Hematopoietic multipotent progenitor cell treated with erythropoietin and hydrocortisone succinate and interleukin-3 and kit ligand, for 6 days (in vitro differentiated cells): ENCODE data around the gene PRODH.
"Not testable (repeated sequence)": the region's sequence is repeated elsewhere in the genome, so short reads cannot be mapped to it uniquely, and the experiment has no call there.

Experiments
- DNase-seq: peaks from one replicate; pipeline ENCODE4 v3.0.0-alpha.2; 2015

The PRODH gene, protein sequence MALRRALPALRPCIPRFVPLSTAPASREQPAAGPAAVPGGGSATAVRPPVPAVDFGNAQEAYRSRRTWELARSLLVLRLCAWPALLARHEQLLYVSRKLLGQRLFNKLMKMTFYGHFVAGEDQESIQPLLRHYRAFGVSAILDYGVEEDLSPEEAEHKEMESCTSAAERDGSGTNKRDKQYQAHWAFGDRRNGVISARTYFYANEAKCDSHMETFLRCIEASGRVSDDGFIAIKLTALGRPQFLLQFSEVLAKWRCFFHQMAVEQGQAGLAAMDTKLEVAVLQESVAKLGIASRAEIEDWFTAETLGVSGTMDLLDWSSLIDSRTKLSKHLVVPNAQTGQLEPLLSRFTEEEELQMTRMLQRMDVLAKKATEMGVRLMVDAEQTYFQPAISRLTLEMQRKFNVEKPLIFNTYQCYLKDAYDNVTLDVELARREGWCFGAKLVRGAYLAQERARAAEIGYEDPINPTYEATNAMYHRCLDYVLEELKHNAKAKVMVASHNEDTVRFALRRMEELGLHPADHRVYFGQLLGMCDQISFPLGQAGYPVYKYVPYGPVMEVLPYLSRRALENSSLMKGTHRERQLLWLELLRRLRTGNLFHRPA

DNA sequence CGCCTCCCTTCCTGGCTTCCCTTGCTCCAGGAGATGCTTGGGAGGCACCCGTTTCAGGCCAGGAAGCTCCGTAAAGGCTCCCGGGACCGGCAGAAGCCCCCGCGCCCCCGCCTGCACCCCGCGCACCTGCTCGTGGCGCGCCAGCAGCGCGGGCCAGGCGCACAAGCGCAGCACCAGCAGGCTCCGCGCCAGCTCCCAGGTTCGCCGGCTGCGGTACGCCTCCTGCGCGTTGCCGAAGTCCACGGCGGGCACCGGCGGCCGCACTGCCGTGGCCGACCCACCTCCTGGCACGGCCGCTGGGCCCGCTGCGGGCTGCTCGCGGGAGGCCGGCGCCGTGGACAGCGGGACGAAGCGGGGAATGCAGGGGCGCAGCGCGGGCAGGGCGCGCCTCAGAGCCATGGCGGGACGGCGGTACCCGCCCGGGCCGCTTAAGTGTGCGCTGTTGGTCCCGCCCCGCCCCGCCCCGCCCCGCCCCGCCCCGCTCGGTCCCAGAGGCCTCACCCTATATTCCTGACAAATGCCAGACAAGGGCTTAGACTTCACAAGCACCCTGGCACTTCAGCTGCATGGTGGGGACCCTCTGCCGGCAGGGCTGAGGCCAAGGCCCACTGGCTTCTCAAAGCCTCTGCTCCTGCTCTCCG is at the start of gene PRODH:
TSS of gene PRODH (minus strand) at position 405 of the 641 bp plus-strand sequence. CDS start at position 399, 6 bp downstream.
- no peak for DNase-seq

DNA sequence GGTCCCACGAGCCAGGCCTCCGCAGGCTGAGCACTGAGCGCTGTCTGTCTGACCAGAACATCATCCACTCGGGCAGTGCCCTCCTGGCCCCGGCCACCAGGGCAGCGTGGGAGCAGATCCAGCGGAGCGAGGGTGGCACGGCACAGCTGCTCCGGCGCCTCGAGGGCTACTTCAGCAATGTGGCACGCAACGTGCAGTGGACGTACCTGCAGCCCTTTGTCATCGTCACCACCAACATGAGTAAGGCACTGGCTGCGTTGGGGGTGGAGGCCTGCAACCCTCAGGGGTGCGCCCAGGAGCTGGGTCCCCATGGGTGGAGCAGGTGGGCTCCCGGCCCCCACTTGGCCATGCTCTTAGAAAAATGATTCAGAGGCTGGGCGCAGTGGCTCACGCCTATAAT is 49.7 kb upstream of the PRODH start:
- no peak for DNase-seq

DNA sequence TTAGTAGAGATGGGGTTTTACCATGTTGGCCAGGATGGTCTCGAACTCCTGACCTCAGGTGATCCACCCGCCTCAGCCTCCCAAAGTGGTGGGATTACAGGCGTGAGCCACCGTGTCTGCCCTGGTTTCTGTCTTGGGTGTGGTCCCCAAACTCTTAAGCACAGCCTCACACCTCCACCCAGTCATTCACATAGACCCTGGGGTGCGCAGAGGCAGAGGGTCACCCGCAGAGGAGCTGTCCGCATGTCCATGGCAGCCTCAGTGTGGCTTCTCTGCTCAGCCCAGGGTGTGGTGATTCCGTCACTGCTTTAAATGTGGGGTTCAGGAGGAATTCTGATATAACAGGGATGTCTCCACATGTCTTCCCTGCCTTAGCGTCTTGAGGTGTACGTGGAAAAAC is 48.5 kb upstream of the PRODH start:
- DNase-seq, result no peak

DNA sequence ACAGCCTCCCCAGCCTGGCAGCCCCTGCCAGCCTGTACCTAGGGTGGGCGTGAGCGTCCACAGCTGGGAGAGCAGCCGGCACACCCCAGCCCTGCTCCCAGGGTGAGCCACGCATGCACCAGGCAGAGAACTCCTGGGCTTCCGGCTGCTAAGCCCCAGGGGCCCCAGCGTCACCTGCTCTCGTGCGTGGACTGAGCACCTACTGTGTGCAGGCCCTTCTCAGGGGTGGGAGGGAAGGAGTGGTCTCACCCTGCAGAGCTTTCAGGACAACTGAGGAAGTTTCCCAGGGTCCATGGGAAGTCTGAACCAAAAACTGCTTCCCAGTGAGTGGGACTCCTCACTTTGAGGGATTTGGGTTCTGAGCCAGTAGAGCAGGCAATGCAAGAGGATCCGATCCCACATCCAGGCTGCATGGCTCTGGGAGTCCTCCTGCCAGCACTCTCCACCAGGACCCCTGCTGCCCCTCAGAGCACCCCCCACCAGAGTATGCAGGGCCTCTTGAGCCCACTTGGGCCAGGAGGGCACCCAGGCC is 47.1 kb upstream of the PRODH start:
- DNase-seq, result no peak

DNA sequence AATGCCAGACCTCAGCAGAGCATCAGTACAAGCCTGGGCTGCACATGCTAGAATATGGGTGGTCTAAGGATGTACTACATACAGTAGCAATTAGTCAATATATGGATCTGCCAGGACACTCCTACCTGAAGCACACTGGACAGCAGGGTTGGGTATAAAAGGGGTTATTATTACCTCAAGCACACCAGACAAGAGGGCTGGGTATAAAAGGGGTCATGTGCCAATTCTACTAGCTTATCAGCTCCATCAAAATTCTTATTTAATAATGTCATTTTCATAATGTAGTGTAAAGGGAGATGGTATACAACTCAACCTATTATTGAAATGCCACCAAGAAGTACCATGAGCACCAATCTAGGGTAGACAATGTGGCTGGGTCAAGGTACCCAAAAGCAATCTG is 44.7 kb upstream of the PRODH start:
- no peak for DNase-seq

DNA sequence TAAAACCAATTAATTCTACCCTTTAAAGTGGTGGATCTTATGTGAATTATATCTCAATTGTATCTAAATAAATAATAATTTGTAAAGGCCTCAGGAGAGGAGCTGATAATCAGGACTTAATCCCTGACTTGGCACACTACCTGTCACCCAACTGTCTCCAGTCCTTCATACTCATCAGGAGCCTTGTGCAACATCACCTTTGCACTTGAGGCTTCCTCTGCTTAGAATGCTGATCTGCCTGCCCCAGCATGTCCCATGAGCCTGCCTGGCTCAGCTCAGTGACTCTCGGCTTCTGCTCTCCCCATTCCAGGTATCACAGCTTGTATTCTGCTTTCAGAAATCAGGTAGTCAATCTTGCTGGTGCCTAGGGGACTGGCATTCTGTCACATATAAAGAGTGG is 43.9 kb upstream of the PRODH start:
- DNase-seq, result no peak

DNA sequence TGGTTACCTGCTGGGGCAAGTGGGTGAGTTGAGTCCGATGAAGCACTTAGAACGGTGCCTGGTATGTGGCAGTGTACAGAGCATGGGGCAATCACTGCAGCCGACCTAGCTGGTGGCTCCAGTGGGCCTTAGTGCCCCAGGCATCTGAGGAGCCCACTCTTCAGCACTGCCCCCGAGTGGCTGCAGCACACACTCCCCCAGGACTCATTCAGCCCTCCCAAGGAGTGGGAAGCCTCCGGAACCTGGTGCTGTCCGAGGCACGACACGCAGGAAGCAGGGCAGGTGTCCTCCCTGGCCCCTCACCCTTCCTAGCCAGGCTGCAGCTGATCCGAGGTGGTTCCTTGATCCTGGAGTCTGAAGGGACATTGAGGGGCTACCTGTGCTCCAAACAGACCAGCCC is 42.4 kb upstream of the PRODH start:
- no peak for DNase-seq

DNA sequence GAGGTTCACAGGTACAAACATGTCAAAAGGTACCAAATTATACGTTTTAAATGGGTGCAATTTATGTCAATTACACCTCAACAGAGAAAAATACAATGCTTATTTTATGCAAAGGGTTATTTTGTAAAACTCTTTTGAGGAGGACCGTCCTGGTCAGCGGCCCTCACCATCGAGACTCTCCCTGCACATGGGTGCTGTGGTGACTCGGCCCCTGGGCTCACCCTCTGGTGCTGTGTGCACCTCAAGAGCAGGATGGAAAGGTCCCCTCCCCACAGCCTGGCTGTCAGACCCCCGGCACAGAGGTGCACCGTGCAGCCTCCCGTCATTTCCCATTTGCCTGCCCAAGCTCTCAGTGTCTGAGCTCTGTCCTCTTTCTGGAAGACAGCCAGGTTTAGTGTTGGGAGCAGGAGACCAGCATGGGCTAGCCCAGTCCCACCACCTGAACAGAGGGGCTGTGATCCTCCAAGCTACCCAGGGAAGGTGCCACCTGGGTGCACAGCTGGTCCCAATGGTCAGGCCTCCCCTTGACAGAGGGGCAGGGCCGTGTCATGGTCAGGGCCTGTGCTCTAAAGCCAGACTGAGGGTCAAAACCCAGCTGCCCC is 41.8 kb upstream of the PRODH start:
- DNase-seq, result no peak

DNA sequence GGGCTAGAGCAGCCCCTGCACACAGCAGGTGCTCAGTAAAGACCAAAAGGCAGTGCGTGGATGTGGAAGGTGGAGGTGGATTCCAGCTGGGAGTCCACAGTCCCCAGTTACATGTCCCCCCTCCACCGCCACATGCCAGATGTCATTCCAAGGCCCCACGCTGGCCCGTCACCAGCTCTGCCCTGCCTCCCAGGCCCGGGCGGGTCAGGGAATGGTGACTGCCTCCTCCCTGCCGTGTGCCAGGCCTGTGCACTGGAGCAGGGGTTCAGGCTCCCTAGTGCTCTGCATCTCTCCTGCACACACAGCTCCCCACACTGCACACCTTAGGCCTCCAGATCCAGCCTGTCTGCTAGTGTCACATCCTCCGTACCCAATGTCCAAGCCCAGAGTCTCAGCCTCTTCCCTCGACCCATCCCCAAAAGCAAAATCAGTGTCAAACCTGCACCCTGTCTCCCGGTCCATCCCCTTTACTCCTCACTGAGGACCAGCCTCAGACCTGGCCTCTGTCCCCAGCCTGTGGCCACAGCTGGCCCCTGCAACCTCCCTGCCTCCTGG is 40.2 kb upstream of the PRODH start:
- no peak for DNase-seq

DNA sequence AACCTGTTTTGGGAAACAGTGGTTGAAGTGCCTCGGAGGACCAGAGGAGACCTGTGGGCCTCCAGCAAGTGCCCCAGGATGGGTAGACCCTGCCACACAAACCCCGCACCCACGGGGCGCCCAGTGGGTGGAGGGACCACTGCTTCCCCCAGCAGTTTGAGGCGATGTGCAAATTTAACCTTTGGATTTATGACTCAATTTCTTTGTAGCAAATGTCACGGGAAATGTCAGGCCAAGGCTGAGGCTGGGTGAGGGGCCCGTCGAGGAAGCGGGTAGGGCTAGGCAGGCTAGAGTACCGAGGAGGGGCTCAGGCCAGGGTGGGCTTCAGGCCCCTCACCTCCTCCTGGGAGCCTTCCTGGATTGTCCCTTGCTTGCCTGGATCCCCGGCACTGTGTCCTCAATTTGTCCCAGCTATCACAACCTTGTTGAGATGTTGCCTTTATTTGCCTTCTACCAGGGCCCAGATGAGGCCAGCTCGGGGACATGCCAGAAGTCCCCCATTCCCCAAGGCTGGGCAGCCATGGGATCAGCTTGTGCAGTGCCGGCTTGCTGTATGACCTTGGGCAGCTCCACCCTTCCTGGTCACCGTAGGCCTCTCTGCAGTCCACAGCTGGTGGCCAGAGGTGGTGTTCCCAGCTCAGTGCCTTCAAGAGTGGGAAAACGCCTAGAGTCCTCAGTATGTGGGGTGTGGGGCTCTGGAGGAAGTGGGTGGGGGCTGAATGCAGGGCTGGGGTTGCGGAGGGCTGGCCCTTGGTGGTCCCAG is 39.5 kb upstream of the PRODH start:
- DNase-seq, result no peak

DNA sequence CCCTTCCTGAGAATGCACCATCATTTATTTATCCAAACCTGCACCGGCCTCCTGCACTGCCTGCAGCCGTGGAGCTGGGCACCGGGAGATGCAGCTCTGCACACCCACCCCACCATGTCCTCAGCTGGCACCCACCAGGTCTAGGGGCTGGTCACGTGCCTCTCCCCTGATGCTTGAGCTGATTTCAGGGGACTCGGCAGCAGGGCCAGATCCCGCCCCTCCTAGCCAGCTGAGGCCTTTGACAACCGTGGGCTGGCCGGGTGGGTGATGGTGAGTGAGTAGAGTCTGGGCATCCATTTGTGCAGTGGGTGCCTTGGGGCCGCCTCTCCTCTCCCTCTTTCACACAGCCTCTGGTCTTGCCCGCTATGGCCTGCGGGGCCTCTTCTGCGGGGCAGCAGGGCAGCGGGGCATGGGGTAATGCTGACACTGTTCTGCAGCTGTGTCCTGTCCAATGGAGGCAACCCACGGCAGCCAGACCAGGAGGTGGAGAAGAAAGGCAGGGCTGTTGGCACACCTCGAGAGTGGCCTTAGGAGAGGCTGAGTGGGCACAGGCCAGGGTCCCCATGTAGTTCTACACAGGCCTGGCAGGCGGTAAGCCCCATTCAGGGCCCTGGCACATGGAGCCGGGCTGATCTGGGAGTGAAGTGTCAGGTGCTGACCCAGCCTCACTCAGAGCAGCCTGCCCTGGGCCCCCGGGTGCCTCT is 38.5 kb upstream of the PRODH start:
- no peak for DNase-seq

DNA sequence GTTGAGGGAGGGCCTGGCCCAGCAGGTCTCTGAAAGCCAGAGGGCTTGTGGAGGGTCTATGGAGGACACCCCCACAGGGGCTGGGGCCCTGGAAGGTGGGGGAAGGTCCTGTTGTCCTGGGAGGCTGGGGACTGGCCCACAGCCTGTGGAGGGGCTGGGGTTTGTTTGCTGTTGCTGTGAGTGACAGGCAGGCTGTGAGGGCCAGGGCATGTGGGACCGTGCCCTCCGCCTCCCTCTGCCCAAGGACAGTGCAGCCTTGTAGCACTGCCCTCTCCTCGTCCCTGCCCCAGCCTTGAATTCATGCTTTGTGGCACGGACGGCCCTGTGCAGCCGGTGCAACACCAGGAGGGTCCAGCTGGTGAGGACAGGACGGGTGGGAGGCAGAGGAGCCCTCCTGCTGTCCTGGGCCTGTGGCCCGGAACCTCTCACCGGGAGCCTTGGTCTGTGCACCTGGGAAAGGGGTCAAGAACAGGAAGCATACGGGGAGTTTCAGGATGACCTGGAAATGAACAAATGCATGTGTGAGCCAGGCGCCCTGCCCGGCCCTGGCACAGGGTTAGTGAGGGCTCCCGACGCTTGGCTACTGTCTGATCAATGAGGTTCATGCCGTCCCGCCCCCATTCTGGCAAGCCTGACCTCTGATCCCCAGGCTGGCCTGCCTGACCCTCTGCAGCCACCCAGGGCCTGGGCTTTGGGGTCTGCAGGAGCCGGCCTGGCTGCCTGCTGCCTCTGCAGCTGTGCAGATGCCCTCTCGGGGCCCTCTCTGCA is 37.4 kb upstream of the PRODH start:
- no peak for DNase-seq

DNA sequence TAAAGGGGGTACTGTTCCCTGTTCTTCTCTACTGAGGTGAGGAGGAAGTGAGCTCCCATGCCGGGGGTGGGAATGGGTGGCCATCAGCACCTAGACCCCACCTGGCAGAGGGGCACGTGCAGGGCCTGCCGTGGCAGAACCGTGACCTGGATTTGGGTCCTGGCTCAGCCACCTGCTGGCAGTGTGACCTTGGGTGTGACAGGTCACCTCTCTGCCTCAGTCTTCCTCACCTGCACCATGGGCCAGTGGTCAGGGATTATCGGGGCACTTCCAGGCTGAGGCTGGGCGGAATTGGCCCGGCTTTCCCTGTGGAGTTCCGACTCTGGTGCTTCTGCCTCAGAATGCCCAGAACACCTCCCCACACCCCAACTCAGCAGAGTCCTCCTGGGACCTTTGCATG is 36.5 kb upstream of the PRODH start:
- not testable (repeated sequence) for DNase-seq

DNA sequence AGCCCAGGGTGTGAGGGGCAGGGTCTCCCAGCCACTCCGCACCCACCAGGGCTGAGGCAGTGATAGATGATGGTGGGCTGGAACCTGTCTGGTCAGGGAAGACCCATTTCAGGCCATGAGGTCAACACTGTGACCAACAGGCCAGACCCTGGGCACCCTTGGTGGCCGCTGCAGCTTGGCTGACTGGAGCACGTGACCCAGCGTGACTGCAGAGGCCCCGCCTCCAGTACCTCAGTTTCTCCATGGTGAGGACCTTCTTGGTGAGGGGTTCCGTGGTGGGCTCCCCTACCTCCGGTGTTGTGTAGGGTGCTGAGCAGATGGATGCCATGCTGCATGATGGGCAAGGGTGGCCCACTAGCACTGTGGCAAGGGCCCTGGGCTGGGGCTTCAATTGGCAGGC is 35.9 kb upstream of the PRODH start:
- DNase-seq, result not testable (repeated sequence)

DNA sequence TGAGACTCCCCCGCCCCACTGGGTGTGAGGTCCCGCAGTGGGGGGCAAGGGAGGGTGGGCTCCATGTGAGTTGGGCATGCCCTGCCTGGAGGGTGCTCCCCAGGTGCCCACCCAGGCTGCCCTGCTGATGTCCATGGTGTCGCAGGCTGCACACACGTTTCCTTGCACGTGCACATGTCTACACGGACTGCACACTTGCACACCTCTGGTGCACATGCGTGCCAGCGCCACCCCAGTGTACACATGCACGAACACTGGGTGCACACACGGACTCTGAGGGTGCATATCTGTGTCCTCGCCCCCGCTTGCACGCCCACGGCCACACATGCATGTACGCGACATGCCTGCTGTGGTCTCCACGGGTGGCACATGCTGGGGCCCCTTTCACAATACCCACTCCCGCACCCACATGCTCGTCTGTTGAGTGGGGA is 35.2 kb upstream of the PRODH start:
- DNase-seq, result no peak

DNA sequence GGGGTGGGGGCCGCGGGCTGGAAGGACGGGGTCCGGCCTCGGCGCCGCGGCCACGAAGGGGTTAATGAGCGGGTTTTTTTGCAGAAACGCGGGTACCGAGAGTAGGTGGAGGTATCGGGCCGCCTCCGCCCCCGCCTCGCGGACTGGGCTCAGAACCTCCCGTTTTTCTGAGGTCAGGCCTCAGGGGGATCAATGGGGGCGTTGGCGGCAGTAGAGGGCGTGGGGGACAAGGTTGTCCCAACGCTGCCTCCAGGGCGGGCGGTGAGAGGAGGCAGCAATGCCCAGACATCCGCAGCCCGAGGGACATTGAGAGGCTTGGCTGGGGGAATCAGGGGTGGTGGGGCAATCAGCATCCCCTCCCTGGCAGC is 34.8 kb upstream of the PRODH start:
- no peak for DNase-seq

DNA sequence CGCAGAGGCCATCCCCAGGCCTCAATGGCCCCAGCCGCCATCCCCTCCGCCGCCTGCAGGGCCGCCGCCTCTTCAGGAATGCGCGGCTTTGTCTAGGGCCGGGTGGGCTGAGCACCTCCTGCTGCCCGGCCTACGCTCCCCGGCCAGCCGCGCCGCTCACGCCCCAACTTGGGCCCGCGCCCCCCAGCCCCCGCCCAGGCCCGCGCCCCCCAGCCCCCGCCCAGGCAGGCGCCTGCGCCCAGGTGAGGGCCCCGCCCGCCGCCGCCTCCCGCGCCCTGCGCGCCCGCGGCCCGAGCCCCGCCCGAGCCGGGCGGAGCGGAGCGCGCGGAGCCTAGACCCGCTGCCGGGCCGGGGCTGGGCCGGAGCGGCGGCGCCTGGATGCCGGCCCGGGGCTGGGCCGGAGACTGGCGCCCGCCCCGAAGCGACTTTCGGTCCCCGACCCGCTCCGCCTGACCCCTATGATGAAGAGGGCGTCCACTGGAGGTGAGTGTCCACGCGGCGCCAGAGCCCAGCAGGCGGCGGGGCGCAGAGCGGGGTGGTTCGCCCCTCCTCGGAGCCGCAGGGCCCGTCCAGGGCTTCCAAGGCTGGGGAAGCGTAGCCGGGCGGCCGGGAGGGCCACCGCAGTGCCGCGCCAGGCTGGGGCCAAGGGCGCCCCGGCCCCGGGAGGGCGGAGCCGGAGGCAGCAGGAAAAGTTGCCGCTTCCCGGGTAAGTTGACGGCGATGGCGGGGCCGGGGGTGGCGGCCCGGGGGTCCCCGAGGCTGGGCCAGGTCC is 34.3 kb upstream of the PRODH start:
- DNase-seq, result peak; percentile 24

DNA sequence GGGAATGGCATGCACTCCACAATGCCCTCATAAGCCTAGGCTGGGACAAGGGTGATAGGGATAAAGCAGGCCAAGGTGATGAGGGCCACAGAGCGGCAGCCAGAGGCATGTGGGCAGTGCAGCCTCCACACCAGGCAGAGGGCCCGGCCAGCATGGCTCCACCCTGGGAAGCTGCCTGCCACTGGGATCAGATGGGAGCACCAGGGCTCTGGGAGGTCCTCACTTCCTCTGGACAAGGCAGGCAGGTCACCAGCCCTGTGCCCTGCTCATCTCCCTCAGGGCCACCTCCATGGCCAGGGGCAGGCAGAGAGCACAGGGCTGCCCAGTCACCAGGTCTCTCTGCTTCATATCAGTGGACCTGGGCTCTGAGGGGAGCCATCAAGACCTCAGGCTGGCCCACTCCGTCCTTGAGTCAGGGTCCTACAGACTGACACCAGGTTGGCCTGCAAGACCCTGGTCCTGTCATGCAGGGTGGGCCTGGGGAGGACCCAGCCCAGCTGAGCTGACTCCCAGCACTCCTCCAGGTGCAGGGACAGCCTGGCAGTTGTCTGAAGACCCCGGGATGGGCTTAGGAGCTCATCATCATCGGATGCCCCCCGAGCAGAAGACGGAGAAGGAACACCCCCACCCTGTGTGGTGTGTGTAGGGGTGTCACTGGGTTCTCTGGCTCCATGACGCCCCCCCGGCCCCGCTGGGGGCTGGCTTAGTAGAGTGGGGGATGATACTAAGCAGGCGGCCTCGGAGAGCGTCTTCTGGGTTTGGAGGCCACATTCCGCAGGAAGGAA is 33.3 kb upstream of the PRODH start:
- not testable (repeated sequence) for DNase-seq
